CD4-positive, alpha-beta T cell (primary cell): ENCODE results near the gene ITGA4. TPM values are rescaled to one million over a fixed set of nuclear protein-coding genes. Genes with fewer than 3 reads are reported as not detected.

Experiments
- ATAC-seq: fragments of 200-7000 bp; cut with Tn5 transposase; one replicate; pipeline ENCODE4 v1.10.0; 2022; ENCODE audit warnings: mild to moderate bottlenecking; ENCODE audit not compliant: poor library complexity
- CTCF ChIA-PET: fragments of 350-600 bp; sonication (Branson Sonifier 250); formaldehyde crosslinking; loops from one replicate; lab custom pipeline; 2021; ENCODE audit warnings: antibody characterized with exemption, inconsistent platforms; lab: Charles Lee
- POLR2A ChIA-PET: fragments of 350-600 bp; sonication (Branson Sonifier 250); formaldehyde crosslinking; loops from one replicate; lab custom pipeline; 2021; ENCODE audit warnings: antibody characterized with exemption, inconsistent platforms; lab: Charles Lee
- DNase-seq, 14 experiments: peaks; one replicate each; pipeline ENCODE4 v3.0.0-alpha.2; 2013 to 2020; ENCODE audit warnings: mixed read lengths in 2 of 14
- H3K27ac ChIP-seq, 2 donors: one replicate each; pipeline versions ENCODE4 v1.5.1 to v1.7.0; 2013; ENCODE audit warnings: low read length in 2 of 2, low read depth in 1 of 2, mild to moderate bottlenecking in 1 of 2
- H3K27me3 ChIP-seq, 2 experiments: 1 replicate in 1 of 2; 2 replicates in 1 of 2; pipeline versions ENCODE4 v1.6.1 to v1.7.0; 2013; ENCODE audit warnings: low read length in 2 of 2, control low read depth in 1 of 2, mild to moderate bottlenecking in 1 of 2, moderate library complexity in 1 of 2; ENCODE audit not compliant: insufficient read depth in 2 of 2, control insufficient read depth in 1 of 2
- H3K36me3 ChIP-seq: one replicate; pipeline ENCODE4 v1.6.1; 2013; ENCODE audit warnings: low read length, control low read depth; ENCODE audit not compliant: insufficient read depth
- H3K4me1 ChIP-seq: one replicate; pipeline ENCODE4 v1.6.1; 2013; ENCODE audit warnings: low read length, control low read depth; ENCODE audit not compliant: insufficient read depth
- H3K4me3 ChIP-seq: one replicate; pipeline ENCODE4 v1.5.1; 2013; ENCODE audit warnings: mild to moderate bottlenecking, low read length, moderate library complexity
- H3K9me3 ChIP-seq, 2 experiments: 1 replicate in 1 of 2; 2 replicates in 1 of 2; pipeline versions ENCODE4 v1.6.1 to v1.7.0; 2013; ENCODE audit warnings: low read length in 2 of 2, mild to moderate bottlenecking in 2 of 2, control low read depth in 1 of 2, moderate library complexity in 1 of 2; ENCODE audit not compliant: control insufficient read depth in 1 of 2, insufficient read depth in 1 of 2
- H3K27ac Mint-ChIP-seq: one replicate; pipeline ENCODE4 v1.8.0; 2020; ENCODE audit warnings: mixed read lengths
- H3K27me3 Mint-ChIP-seq: one replicate; pipeline ENCODE4 v1.8.0; 2021; ENCODE audit warnings: mixed read lengths
- H3K36me3 Mint-ChIP-seq: one replicate; pipeline ENCODE4 v1.8.0; 2021; ENCODE audit warnings: low read depth, mixed read lengths
- H3K4me1 Mint-ChIP-seq: one replicate; pipeline ENCODE4 v1.8.0; 2021; ENCODE audit warnings: low read depth, mixed read lengths
- H3K4me3 Mint-ChIP-seq: one replicate; pipeline ENCODE4 v1.8.0; 2020; ENCODE audit warnings: mild to moderate bottlenecking, mixed read lengths
- H3K9me3 Mint-ChIP-seq: one replicate; pipeline ENCODE4 v1.8.0; 2020; ENCODE audit warnings: mixed read lengths
- intact Hi-C, 2 experiments: fragments of 100-400 bp; cut with DNase I in 1 of 2; cut with micrococcal nuclease in 1 of 2; formaldehyde crosslinking; loops; one replicate each; pipeline versions ENCODE4 v1.15.1 to v1.9.0; 2023 to 2025; cut with DNase I, micrococcal nuclease
- total RNA-seq, 174 experiments: library from RNA in 2 of 174; stranded (reverse) in 2 of 174; gene quantifications; one replicate each; pipeline ENCODE4 v1.2.3 and lab custom pipeline; 2021 to 2026
- TF ChIP-seq, protein P1 (sequence below): fragments of 200-600 bp; IDR thresholded peaks from one replicate; pipeline ENCODE4 v1.8.0; 2022; ENCODE audit warnings: antibody characterized with exemption, mild to moderate bottlenecking

The ITGA4 gene
- total RNA-seq, 2 experiments from 2014 or later, result 79.4 to 79.5 TPM

DNA sequence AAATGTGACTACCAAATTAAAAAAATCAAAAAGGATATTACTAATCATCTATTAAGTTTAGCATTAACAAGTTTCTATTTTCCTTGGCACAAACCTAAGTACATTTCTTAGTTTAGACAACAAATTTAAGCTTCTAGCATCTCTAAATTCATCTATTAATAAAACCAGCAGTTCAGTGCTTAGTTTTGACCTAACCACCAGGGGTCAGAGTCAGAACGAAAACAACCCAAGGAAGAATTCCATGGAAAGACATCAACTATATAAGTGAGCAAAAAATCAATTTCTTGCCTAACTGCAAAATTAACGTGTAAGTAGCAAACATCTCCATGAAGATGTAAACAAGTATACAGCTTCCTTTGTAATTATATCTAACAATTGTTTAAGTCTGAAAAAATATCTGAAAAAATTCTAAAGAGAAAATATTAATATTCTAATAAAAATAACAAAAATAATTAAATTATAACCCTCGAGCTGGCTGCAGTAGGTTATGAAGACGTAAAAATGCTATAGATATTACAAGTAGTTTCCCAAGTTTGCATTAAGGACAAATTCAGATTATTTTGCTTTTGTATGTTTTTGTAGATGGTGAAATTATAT is 116.1 kb downstream of the ITGA4 start:
- peaks cover 5% of the 10 kb centered on the region for H3K27me3 Mint-ChIP-seq
- H3K4me1 Mint-ChIP-seq, result no peaks in the 10 kb centered on the region
- no peaks in the 10 kb centered on the region for H3K9me3 Mint-ChIP-seq
- H3K4me3 Mint-ChIP-seq, result no peak overlapping the region
- POLR2A ChIA-PET, result no interaction called here
- TF ChIP-seq, protein P1, sequence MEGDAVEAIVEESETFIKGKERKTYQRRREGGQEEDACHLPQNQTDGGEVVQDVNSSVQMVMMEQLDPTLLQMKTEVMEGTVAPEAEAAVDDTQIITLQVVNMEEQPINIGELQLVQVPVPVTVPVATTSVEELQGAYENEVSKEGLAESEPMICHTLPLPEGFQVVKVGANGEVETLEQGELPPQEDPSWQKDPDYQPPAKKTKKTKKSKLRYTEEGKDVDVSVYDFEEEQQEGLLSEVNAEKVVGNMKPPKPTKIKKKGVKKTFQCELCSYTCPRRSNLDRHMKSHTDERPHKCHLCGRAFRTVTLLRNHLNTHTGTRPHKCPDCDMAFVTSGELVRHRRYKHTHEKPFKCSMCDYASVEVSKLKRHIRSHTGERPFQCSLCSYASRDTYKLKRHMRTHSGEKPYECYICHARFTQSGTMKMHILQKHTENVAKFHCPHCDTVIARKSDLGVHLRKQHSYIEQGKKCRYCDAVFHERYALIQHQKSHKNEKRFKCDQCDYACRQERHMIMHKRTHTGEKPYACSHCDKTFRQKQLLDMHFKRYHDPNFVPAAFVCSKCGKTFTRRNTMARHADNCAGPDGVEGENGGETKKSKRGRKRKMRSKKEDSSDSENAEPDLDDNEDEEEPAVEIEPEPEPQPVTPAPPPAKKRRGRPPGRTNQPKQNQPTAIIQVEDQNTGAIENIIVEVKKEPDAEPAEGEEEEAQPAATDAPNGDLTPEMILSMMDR, result no peak
- H3K27me3 ChIP-seq, result no peaks in the 10 kb centered on the region
- intact Hi-C loops, result loop anchor here in 1 of 2 experiments (10.0 kb wide), 1 partner anchor 142 kb away; no protein-coding TSS in a partner anchor
- ATAC-seq (no peak), DNase-seq (peak in 1 of 14 experiments; percentile 13)
- no peaks in the 10 kb centered on the region for H3K9me3 ChIP-seq
- H3K27ac Mint-ChIP-seq, result no peak overlapping the region
- no peaks in the 10 kb centered on the region for H3K4me1 ChIP-seq
- no peak overlapping the region for H3K4me3 ChIP-seq
- no peak overlapping the region for H3K27ac ChIP-seq
- CTCF ChIA-PET, result interaction anchor here (2.5 kb wide), 1 partner anchor 142 kb away, joined by 7 read pairs; no protein-coding TSS in a partner anchor
- H3K36me3 Mint-ChIP-seq, result no peaks in the 10 kb centered on the region
- H3K36me3 ChIP-seq, result no peaks in the 10 kb centered on the region

DNA sequence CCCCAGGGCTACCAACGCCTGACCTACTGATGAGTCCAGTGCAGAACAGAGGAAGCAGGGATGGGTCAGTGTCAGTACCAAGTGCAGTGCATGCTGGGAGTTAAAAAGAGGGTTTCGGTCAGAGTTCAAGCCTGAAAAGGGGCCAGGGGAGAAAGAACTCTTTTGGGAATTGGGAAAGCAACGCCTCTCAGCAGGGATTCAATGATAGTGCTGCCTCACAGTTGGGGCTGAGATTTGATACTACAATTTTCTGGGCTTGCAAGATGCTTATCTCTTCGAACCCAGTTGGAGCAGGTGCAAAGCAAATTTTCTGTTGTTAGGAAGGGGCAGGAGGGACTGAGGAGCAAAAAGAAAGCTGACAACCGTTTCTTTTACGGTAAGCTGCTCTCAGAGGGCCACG is 117.1 kb downstream of the ITGA4 start:
- Histone ChIP-seq H3K27me3 (no peaks in the 10 kb centered on the region), H3K27ac (no peak overlapping the region), H3K4me3 (no peak overlapping the region), H3K4me1 (no peaks in the 10 kb centered on the region), H3K9me3 (no peaks in the 10 kb centered on the region), H3K36me3 (no peaks in the 10 kb centered on the region)
- no peaks in the 10 kb centered on the region for H3K9me3 Mint-ChIP-seq
- no peaks in the 10 kb centered on the region for H3K36me3 Mint-ChIP-seq
- peaks cover 5% of the 10 kb centered on the region for H3K27me3 Mint-ChIP-seq
- no peak overlapping the region for H3K27ac Mint-ChIP-seq
- TF ChIP-seq, protein P1, result no peak
- POLR2A ChIA-PET, result no interaction called here
- intact Hi-C loops, result loop anchor here (2.0 to 10.0 kb wide), 2 partner anchors 138 to 140 kb away; no protein-coding TSS in a partner anchor
- no peaks in the 10 kb centered on the region for H3K4me1 Mint-ChIP-seq
- no peak for ATAC-seq
- H3K4me3 Mint-ChIP-seq, result no peak overlapping the region
- CTCF ChIA-PET, result no interaction called here
- DNase-seq, result no peak

DNA sequence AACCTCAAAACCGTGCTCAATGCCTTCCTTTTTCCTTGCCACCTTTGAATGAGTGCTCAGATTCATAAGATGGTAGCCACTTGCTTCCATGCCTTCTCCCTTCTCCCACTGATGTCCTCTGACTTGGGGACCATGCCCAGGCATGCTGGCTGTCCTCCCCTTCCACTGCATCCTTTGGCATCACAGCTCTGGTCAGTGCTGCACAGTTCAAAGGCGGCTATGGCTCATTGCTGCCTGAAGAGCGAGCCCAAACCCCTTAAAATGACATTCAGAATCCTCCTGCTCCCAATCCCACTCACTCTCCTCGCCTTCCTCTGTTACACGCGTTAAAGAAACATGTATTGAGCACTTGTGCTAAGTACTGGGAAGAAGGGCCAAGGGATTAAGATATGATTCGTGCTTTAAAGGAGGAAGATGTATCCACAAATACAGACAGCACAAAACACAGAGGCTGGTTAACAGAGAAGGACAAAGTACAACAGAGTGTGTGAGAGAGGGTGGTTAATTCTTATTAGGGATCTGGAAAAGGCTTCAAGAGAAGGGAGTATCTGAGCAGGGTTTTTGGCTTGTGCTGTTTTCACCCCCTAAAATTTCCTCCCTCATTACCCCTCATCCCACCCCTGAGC is 118.0 kb downstream of the ITGA4 start:
- Mint-ChIP-seq H3K27ac (no peak overlapping the region), H3K9me3 (no peaks in the 10 kb centered on the region), H3K4me3 (no peak overlapping the region), H3K36me3 (no peaks in the 10 kb centered on the region), H3K27me3 (peaks cover 5% of the 10 kb centered on the region), H3K4me1 (no peaks in the 10 kb centered on the region)
- no peak for DNase-seq
- no peaks in the 10 kb centered on the region for H3K27me3 ChIP-seq
- TF ChIP-seq, protein P1, result no peak
- intact Hi-C loops, result loop anchor here (2.0 to 10.0 kb wide), 2 partner anchors 138 to 140 kb away; no protein-coding TSS in a partner anchor
- no peaks in the 10 kb centered on the region for H3K36me3 ChIP-seq
- H3K4me1 ChIP-seq, result no peaks in the 10 kb centered on the region
- CTCF ChIA-PET, result no interaction called here
- no peak overlapping the region for H3K27ac ChIP-seq
- no peak for ATAC-seq
- no peaks in the 10 kb centered on the region for H3K9me3 ChIP-seq
- no peak overlapping the region for H3K4me3 ChIP-seq
- POLR2A ChIA-PET, result no interaction called here
